Transverse colon (tissue), 4 donors: ENCODE measurements around the gene BAZ2B.

Experiments used
- EP300 ChIP-seq: sonication (generic); formaldehyde crosslinking; IDR thresholded peaks from one replicate; pipeline ENCODE4 v1.6.1; 2017; ENCODE audit warnings: antibody characterized with exemption, low read depth
- POLR2A ChIP-seq: fragments of 450-650 bp; IDR thresholded peaks from one replicate; pipeline ENCODE4 v1.6.1; 2016; ENCODE audit warnings: antibody characterized with exemption, mild to moderate bottlenecking, moderate library complexity
- POLR2AphosphoS5 ChIP-seq, 3 donors: sonication (generic); formaldehyde crosslinking; IDR thresholded peaks; one replicate each; pipeline ENCODE4 v1.6.1; 2016; ENCODE audit warnings: antibody characterized with exemption in 3 of 3
- TF ChIP-seq, protein P1 (sequence below), 5 experiments: fragments of 200-600 bp in 3 of 5; fragments of 450-650 bp in 2 of 5; sonication (generic) in 3 of 5; IDR thresholded peaks; 1 replicate in 2 of 5; 2 replicates in 3 of 5; pipeline ENCODE4 v1.5.1; 2016 to 2017; ENCODE audit warnings: antibody characterized with exemption in 5 of 5, inconsistent platforms in 3 of 5, mild to moderate bottlenecking in 2 of 5, moderate library complexity in 1 of 5

DNA sequence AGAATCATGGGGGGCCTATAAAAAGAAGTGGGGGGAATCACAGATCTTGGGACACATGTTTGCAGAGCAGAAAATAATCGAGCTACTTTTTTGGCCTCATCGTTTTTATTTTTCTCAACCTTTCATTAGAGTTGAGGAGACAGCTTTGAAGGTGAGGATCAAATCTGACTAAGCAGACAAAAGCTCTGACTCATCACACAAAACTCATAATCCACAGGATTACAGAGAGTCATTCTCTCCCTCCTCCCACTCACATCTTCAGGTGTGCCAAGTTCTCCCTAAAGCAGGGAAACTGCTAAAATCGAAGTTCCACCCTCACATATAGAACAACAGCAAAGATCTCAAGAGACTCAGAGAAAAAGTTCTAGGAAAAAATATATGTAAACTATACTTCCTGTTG lies 15.6 kb downstream of the BAZ2B start:
- TF ChIP-seq, protein P1, sequence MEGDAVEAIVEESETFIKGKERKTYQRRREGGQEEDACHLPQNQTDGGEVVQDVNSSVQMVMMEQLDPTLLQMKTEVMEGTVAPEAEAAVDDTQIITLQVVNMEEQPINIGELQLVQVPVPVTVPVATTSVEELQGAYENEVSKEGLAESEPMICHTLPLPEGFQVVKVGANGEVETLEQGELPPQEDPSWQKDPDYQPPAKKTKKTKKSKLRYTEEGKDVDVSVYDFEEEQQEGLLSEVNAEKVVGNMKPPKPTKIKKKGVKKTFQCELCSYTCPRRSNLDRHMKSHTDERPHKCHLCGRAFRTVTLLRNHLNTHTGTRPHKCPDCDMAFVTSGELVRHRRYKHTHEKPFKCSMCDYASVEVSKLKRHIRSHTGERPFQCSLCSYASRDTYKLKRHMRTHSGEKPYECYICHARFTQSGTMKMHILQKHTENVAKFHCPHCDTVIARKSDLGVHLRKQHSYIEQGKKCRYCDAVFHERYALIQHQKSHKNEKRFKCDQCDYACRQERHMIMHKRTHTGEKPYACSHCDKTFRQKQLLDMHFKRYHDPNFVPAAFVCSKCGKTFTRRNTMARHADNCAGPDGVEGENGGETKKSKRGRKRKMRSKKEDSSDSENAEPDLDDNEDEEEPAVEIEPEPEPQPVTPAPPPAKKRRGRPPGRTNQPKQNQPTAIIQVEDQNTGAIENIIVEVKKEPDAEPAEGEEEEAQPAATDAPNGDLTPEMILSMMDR (IDR thresholded peaks at IDR 0.05): no peak
- TF ChIP-seq POLR2A (no peak), POLR2AphosphoS5 (IDR thresholded peaks at IDR 0.05) (no peak), EP300 (no peak)
